Ecto neural progenitor cell (in vitro differentiated cells): ENCODE data around the gene RASSF7.
"Not testable (repeated sequence)": the region's sequence is repeated elsewhere in the genome, so short reads cannot be mapped to it uniquely, and the experiment has no call there.

ENCODE experiments used
- DNase-seq: peaks from one replicate; pipeline ENCODE4 v3.0.0-alpha.2; 2018; ENCODE audit warnings: low spot score

RASSF7 gene

GRCh38 chr11:560305-561147, at the start of gene RASSF7, which contains the start of gene LMNTD2:
Gene RASSF7 (plus strand): TSS chr11:560970. CDS start chr11:561769, 799 bp downstream.
Gene LMNTD2 (minus strand): TSS chr11:560738. CDS start chr11:560716, 22 bp downstream.
- DNase-seq = peak; percentile 97

- DNase-seq = no peak
Observed at GRCh38 chr11:512761-513595, 47.8 kb upstream of the RASSF7 start.

- DNase-seq = no peak
Observed at GRCh38 chr11:514606-515005, 46.2 kb upstream of the RASSF7 start.

DNA sequence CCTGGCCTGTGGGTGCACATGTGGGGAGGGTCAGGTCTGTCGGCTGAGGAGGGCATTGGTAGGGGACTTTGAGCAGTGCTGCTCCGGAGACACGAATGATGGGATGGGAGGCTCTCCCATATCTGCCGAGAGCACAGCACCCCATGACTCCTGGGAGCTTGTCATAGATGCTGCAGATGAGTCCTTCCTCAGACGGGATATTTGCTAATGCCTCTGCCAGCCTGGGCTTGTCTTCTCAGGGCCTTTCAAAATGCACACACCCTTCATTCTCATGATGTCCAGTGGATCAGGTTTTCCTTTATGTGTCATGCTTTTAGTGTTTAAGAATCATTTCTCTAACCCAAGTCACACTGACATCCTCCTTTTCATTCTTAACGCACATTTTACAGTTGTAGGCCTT, 45.6 kb upstream of the RASSF7 start:
- DNase-seq = no peak

DNA sequence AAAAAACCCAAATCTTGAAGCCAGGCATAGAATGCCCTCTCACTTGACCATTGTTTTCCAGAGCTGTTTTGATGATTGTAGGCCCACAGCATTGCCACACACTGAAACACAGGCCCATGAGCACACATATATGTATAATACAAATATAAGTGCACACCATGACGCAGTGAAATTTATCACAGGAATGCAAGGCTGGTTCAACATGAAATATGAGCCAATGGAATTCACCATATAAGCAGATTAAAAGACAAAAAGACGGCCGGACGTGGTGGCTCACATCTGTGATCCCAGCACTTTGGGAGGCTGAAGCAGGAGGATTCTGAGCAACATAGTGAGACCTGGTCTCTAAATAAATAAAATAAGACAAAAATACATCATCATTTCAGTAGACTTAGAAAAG, 44.4 kb upstream of the RASSF7 start:
- no peak for DNase-seq

GRCh38 chr11:516918-517685, 43.7 kb upstream of the RASSF7 start:
- not testable (repeated sequence) for DNase-seq

- DNase-seq = peak; percentile 89
Observed at GRCh38 chr11:518463-519202, 42.1 kb upstream of the RASSF7 start.

DNA sequence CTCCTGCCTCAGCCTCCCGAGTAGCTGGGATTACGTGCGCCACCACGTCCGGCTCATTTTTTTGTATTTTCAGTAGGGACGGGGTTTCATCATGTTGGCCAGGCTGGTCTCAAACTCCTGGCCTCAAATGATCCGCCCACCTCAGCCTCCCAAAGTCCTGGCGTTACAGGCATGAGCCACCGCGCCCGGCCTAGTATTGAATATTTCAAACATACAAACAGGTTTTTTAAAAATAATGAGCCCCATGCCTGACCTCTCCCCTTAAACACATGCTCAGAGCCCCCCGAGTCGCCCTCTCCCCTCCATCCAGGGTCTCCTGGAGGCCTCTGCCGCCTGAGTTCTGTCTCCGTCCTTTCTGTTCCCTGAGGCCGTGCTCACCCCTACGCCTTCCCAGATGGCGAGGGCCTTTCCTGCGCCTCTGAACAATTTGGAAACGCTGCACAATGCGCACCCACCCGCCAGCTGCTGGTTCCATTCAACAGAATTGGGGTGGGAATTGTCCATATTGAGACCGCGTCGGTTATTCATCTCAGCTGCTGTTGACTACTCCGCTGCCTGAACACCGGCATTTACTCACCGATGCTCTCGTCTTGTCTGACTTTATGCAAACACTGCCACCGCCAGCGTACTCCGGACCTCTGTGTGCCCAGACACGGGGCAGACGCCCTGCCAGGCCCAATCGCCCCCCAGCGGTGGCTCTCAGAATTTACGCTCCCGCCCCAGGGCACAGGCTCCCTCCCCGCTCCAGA, 40.2 kb upstream of the RASSF7 start:
- no peak for DNase-seq

GRCh38 chr11:521177-521688, 39.5 kb upstream of the RASSF7 start:
- DNase-seq = no peak

DNA sequence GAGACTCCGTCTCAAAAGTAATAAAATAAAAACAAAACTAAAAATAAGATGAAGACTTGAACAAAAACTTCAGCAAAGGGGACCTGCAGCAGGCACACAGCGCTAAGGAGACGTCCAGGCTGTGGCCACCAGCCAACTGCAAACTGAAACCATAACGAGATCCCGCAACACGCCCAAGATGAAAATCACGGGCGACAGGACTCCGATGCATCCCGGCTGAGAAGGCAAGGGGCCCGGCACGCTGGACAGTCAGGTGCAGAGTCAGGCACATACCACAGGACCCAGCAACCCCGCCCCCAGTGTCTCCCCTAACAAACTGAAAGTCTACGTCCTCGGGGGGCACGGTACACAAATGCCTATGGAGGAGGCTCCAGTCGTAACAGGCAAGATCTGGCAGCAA, 34.6 kb upstream of the RASSF7 start:
- no peak for DNase-seq

DNA sequence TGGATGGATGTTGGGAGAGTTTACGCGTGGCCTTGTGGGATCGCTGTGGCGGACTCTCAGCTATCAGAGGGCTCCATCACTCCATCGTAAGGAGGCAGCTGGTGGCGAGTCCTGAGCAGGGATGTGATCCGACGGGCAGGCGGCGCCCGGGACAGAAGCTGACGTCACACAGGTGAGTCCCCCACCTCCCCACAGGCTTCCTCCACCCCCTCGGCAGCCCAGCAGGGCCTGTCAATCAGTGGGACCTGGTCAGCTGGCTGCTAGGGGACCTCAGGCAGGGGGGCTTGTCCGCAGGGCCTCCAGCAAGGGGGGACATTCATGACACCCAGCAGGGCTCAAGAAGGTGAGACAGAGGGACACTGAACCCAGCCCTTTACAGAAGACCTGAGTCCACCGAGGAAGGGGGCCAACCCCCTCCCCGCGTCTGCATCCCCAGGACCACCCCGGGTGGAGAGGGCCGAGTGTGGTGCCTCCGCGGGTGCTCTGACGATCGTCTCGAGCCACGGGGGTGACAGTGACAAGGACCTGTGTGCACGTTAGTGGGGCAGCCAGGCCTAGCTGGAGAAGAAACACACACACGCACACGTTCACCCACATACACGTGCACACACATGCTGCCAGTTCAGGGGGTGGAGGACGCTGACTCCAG, 32.5 kb upstream of the RASSF7 start:
- no peak for DNase-seq

DNA sequence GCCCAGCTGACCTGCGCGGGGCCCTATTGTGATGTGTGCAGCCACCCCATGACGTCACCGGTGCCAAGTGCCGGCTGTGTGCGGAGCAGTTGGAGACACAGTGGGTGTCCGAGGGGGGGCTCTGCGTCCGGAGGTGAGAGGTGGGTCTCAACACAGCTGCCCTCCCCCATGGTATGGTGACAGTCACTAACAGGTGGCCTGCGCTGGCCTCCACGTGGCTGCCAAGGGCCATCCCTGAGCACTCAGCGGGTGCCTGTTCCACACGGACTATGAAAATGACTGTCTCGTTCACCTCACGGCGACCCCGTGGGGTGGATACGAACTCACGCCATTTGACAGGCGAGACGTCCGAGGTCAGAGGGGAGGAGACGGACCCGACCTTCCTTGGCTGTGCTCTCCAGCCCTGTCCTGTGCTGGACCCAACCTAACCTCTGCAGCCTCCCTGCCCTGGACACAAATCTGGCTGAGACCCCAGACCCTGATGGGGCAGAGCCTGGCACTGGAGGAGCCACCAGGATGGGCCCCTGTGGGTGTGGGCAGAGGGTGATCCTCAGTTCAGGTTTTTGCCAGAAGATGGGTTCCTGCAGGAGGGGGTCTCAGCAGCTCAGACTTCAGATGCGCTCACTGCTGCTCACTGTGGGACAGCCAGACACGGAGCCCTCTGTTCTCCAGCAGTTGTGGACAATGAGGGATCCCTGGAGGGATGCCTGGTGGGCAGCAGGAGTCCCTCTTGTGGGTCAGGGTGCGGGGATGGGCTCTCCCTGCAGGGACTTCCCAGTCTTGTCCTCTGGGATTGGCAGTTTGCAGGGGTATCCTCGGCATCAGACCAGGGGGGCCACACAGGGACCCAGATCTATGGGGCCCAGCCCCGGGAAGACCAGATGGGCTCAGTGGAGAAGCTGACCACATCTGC, 31.7 kb upstream of the RASSF7 start:
- no peak for DNase-seq

- no peak for DNase-seq
Observed at GRCh38 chr11:529728-530411, 30.9 kb upstream of the RASSF7 start.

- DNase-seq = no peak
Observed at GRCh38 chr11:530960-531831, 29.6 kb upstream of the RASSF7 start.

GRCh38 chr11:531919-532526, 28.7 kb upstream of the RASSF7 start:
- DNase-seq = no peak

GRCh38 chr11:532527-532985, 28.2 kb upstream of the RASSF7 start:
- no peak for DNase-seq
